A673 (cell line): ENCODE data around the gene INPP5B. TPM values are rescaled to one million over a fixed set of nuclear protein-coding genes. Genes with fewer than 3 reads are reported as not detected.

ENCODE experiments used
- BruUV-seq: library from RNA; stranded (reverse); fragments of 400-500 nt; replicated peaks from 2 replicates; lab custom pipeline; 2021; lab: Mats Ljungman, UMichigan
- CTCF ChIA-PET: fragments of 300-600 bp; sonication (Branson Sonifier 250); formaldehyde crosslinking; loops from one replicate; lab custom pipeline; 2022; ENCODE audit warnings: antibody characterized with exemption; lab: Charles Lee
- POLR2A ChIA-PET: fragments of 300-600 bp; sonication (Branson Sonifier 250); formaldehyde crosslinking; loops from one replicate; lab custom pipeline; 2022; ENCODE audit warnings: antibody characterized with exemption; ENCODE audit not compliant: low non-redundant PET; lab: Charles Lee
- DNase-seq: peaks from one replicate; pipeline ENCODE4 v3.0.0-alpha.2; 2015; ENCODE audit warnings: low spot score
- H3K27ac ChIP-seq: fragments of 200-600 bp; sonication (generic); 2 replicates; pipeline ENCODE4 v1.5.1; 2016; ENCODE audit warnings: mixed run types, low read depth, mild to moderate bottlenecking, mixed read lengths, antibody characterized with exemption, low read length; ENCODE audit not compliant: poor library complexity, severe bottlenecking
- H3K27me3 ChIP-seq: fragments of 200-600 bp; sonication (generic); replicated peaks from 2 replicates; pipeline ENCODE4 v1.6.1; 2017; ENCODE audit warnings: mixed run types, low read depth, mild to moderate bottlenecking, mixed read lengths, antibody characterized with exemption, low read length; ENCODE audit not compliant: insufficient read depth, poor library complexity
- H3K36me3 ChIP-seq: fragments of 200-600 bp; sonication (generic); 2 replicates; pipeline ENCODE4 v1.6.1; 2016; ENCODE audit warnings: mixed run types, mild to moderate bottlenecking, mixed read lengths, antibody characterized with exemption, low read length; ENCODE audit not compliant: insufficient read depth, poor library complexity, severe bottlenecking
- H3K4me1 ChIP-seq: fragments of 200-600 bp; sonication (generic); 2 replicates; pipeline ENCODE4 v1.6.1; 2017; ENCODE audit warnings: mixed run types, mild to moderate bottlenecking, mixed read lengths, antibody characterized with exemption, low read length; ENCODE audit not compliant: insufficient read depth, poor library complexity, severe bottlenecking
- H3K4me3 ChIP-seq: fragments of 200-600 bp; sonication (generic); 2 replicates; pipeline ENCODE4 v1.5.1; 2016; ENCODE audit warnings: low read depth, mixed run types, mild to moderate bottlenecking, mixed read lengths, low read length; ENCODE audit not compliant: poor library complexity, severe bottlenecking
- H3K9me3 ChIP-seq: fragments of 200-600 bp; sonication (generic); 2 replicates; pipeline ENCODE4 v1.6.1; 2016; ENCODE audit warnings: mixed run types, low read depth, mild to moderate bottlenecking, mixed read lengths, antibody characterized with exemption, low read length; ENCODE audit not compliant: poor library complexity, severe bottlenecking
- CTCF ChIP-seq: fragments of 300-800, 200-600 bp; sonication (generic); conservative IDR thresholded peaks from 2 replicates; pipeline ENCODE4 v1.5.1; 2017; ENCODE audit warnings: low read depth, mild to moderate bottlenecking, antibody characterized with exemption, low read length, moderate library complexity, mixed read lengths
- EZH2 ChIP-seq: fragments of 200-600 bp; sonication (generic); IDR thresholded peaks from 2 replicates; pipeline ENCODE4 v1.6.1; 2017; ENCODE audit warnings: borderline replicate concordance, low read depth, mild to moderate bottlenecking, mixed read lengths, antibody characterized with exemption, low read length; ENCODE audit not compliant: poor library complexity, severe bottlenecking
- intact Hi-C: fragments of 100-400 bp; cut with micrococcal nuclease; formaldehyde crosslinking; loops from one replicate; pipeline ENCODE4 v1.10.0; 2022; ENCODE audit not compliant: unreplicated experiment
- total RNA-seq: library from RNA; stranded (reverse); gene quantifications from 2 replicates; pipeline ENCODE4 v1.2.3, GENCODE V29; 2021

INPP5B gene
- total RNA-seq, 1 experiment from 2014 or later = 15.6 TPM

DNA sequence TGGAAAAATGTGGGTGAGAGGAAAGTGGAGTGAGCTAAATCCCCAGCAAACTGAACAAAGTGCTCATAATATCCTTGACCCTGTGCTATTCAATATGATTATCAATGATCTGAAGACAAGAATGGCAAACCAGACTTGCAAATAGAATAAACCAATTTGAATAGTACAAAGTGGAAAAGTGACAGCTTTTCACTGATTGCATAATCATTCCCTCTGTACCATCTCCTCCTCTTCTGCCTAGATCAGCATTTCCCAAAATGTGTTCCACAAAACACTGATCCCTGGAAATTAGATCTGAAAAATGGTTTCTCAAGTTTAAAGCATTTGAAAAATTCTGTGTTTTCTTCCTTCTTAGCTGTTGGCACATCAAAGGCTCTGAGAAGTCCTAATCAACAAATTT, 95.6 kb downstream of the INPP5B start:
- intact Hi-C loops = no loop called here
- H3K4me3 ChIP-seq = no peak overlapping the region
- TF ChIP-seq CTCF = no peak
- ChIA-PET POLR2A (no interaction called here), CTCF (no interaction called here)
- peaks cover 15% of the 10 kb centered on the region for H3K36me3 ChIP-seq
- H3K27ac ChIP-seq = no peak overlapping the region
- no peaks in the 10 kb centered on the region for H3K4me1 ChIP-seq
- no peaks in the 10 kb centered on the region for H3K27me3 ChIP-seq
- DNase-seq = no peak
- no peaks in the 10 kb centered on the region for H3K9me3 ChIP-seq
- no TSS peak for BruUV-seq

DNA sequence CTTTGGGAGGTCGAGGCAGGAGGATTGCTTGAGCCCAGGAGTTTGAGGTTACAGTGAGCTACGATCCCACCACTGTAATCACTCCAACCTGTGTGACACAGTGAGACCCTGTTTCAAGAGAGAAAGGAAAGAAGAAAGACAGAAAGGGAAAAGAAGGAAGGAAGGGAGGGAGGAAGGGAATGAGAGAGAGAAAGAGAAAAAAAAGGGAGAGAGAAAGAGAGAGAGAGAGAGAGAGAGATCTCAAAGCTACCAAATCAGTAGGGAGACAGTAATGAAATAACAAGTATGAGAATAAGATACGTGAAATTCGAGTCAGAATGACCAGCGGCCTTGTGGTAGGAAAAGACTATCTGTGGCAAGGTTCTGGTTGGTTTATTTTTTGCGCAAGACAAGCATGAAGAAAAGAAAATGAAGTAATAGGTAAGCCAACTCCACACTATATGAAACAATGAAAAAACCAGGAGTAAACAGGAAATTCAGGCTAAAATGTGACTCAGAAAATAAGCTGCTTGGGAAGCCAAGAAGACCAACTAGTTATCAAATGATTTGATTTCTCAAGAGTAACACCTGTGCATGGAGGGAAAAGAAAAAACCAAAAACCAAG, 96.4 kb downstream of the INPP5B start:
- H3K27me3 ChIP-seq = no peaks in the 10 kb centered on the region
- intact Hi-C loops = no loop called here
- H3K36me3 ChIP-seq = peaks cover 10% of the 10 kb centered on the region
- ChIA-PET POLR2A (no interaction called here), CTCF (no interaction called here)
- TF ChIP-seq CTCF (no peak), EZH2 (no peak)
- H3K27ac ChIP-seq = peak overlapping the region; percentile 23
- H3K4me1 ChIP-seq = no peaks in the 10 kb centered on the region
- H3K4me3 ChIP-seq = no peak overlapping the region
- no peak for DNase-seq
- H3K9me3 ChIP-seq = no peaks in the 10 kb centered on the region
- BruUV-seq = no TSS peak

DNA sequence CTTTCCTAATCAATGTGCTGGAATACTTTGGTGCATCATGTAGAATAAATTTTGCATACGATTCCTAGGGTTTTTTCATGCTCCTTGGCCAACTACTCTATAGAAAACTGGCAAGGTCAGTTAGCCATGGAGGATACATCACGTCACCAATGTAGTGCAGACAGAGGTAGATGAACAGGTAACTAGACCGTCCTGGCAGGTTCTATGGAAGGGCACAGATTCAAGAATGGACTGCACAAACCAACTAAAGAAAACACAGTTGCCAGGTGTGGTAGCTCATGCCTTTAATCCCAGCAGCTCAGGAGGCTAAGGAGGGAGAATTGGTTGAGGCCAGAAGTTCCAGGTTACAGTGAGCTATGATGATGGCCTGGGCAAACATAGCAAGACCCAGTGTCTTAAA, 97.4 kb downstream of the INPP5B start:
- no peak for TF ChIP-seq CTCF
- TF ChIP-seq EZH2 = no peak
- ChIA-PET POLR2A (no interaction called here), CTCF (no interaction called here)
- BruUV-seq = no TSS peak
- Histone ChIP-seq H3K36me3 (peaks cover 4% of the 10 kb centered on the region), H3K9me3 (no peaks in the 10 kb centered on the region), H3K4me1 (no peaks in the 10 kb centered on the region), H3K27me3 (no peaks in the 10 kb centered on the region), H3K27ac (no peak overlapping the region), H3K4me3 (no peak overlapping the region)
- intact Hi-C loops = no loop called here
- DNase-seq = no peak
